AG20443 (cell line): Measurements from ENCODE around the gene OSER1.
"Not testable (repeated sequence)": the region's sequence is repeated elsewhere in the genome, so short reads cannot be mapped to it uniquely, and the experiment has no call there.

Source experiments
- DNase-seq: peaks from one replicate; pipeline ENCODE4 v3.0.0; 2012; ENCODE audit warnings: low spot score, mixed read lengths

OSER1 gene

GRCh38 chr20:44200983-44201382 is 9.6 kb downstream of the OSER1 start:
- no peak for DNase-seq

- no peak for DNase-seq
Measured at GRCh38 chr20:44200371-44200770, 10.2 kb downstream of the OSER1 start.

GRCh38 chr20:44199877-44200276 is 10.7 kb downstream of the OSER1 start:
- DNase-seq = no peak

- no peak for DNase-seq
Measured at GRCh38 chr20:44198872-44199271, 11.7 kb downstream of the OSER1 start.

- DNase-seq = no peak
Measured at GRCh38 chr20:44196271-44196670, 14.3 kb downstream of the OSER1 start.

GRCh38 chr20:44195605-44196004 is 15.0 kb downstream of the OSER1 start:
- DNase-seq = no peak

- DNase-seq = no peak
Measured at GRCh38 chr20:44193801-44194200, 16.8 kb downstream of the OSER1 start.

GRCh38 chr20:44191640-44192039 is 18.9 kb downstream of the OSER1 start:
- DNase-seq = not testable (repeated sequence)

- DNase-seq = peak; percentile 61
Measured at GRCh38 chr20:44190197-44190852, 20.2 kb downstream of the OSER1 start.

GRCh38 chr20:44188752-44189151 is 21.8 kb downstream of the OSER1 start:
- no peak for DNase-seq

GRCh38 chr20:44187772-44188709 is 22.5 kb downstream of the OSER1 start:
- peak; percentile 51 for DNase-seq

GRCh38 chr20:44187054-44187771 is 23.4 kb downstream of the OSER1 start, which contains the start of gene JPH2:
TSS of gene JPH2 (minus strand) at chr20:44187188. CDS start at chr20:44186705, 483 bp downstream.
- DNase-seq = peak; percentile 86

GRCh38 chr20:44186674-44187053 is 23.9 kb downstream of the OSER1 start:
- DNase-seq = peak; percentile 33

- DNase-seq = no peak
Measured at GRCh38 chr20:44186201-44186600, 24.4 kb downstream of the OSER1 start.

GRCh38 chr20:44185574-44185973 is 25.0 kb downstream of the OSER1 start:
- DNase-seq = no peak

- DNase-seq = no peak
Measured at GRCh38 chr20:44183282-44183681, 27.3 kb downstream of the OSER1 start.

GRCh38 chr20:44182863-44183262 is 27.7 kb downstream of the OSER1 start:
- DNase-seq = no peak

GRCh38 chr20:44182135-44182765 is 28.3 kb downstream of the OSER1 start:
- DNase-seq = no peak

GRCh38 chr20:44181611-44182010 is 29.0 kb downstream of the OSER1 start:
- no peak for DNase-seq

GRCh38 chr20:44180814-44181213 is 29.8 kb downstream of the OSER1 start:
- DNase-seq = peak; percentile 35

GRCh38 chr20:44176833-44177534 is 33.6 kb downstream of the OSER1 start:
- peak; percentile 78 for DNase-seq
